HepG2 (cell line): Measurements from ENCODE around the gene MAPK13. TPM values are rescaled to one million over a fixed set of nuclear protein-coding genes. Genes with fewer than 3 reads are reported as not detected.

Source experiments
- CC2D1A ChIP-seq: sonication (generic); formaldehyde crosslinking; IDR thresholded peaks from 2 replicates; pipeline ENCODE4 v1.8.1; 2023; ENCODE audit warnings: mild to moderate bottlenecking, missing genetic modification reagents
- CREB3 ChIP-seq: sonication (generic); formaldehyde crosslinking; IDR thresholded peaks from 2 replicates; pipeline ENCODE4 v1.5.0; 2020; ENCODE audit warnings: missing genetic modification reagents
- GMEB2 ChIP-seq: IDR thresholded peaks from 2 replicates; pipeline ENCODE4 v1.6.1; 2016; ENCODE audit warnings: missing biosample characterization, missing genetic modification reagents, low read depth
- IKZF4 ChIP-seq: sonication (generic); formaldehyde crosslinking; IDR thresholded peaks from 2 replicates; pipeline ENCODE4 v1.5.1; 2020; ENCODE audit warnings: borderline replicate concordance, mild to moderate bottlenecking, low read depth, missing genetic modification reagents; ENCODE audit errors: not compliant biosample characterization
- KDM2A ChIP-seq: sonication (generic); formaldehyde crosslinking; IDR thresholded peaks from 2 replicates; pipeline ENCODE4 v1.4.0; 2020; ENCODE audit warnings: low read depth, missing genetic modification reagents, borderline replicate concordance
- LCORL ChIP-seq, 2 experiments: fragments of 450-650 bp in 1 of 2; sonication (generic) in 1 of 2; formaldehyde crosslinking in 1 of 2; IDR thresholded peaks; 2 replicates each; pipeline versions ENCODE4 v1.5.0 to v1.6.1; 2017 to 2020; ENCODE audit warnings: antibody characterized with exemption in 1 of 2, missing genetic modification reagents in 1 of 2
- MIER3 ChIP-seq: IDR thresholded peaks from 2 replicates; pipeline ENCODE4 v1.6.1; 2016; ENCODE audit warnings: missing compliant biosample characterization, borderline replicate concordance
- MTF2 ChIP-seq: sonication (generic); formaldehyde crosslinking; IDR thresholded peaks from 2 replicates; pipeline ENCODE4 v1.5.0; 2020; ENCODE audit warnings: missing genetic modification reagents, borderline replicate concordance
- NR2F2 ChIP-seq: IDR thresholded peaks from 2 replicates; pipeline ENCODE4 v1.6.1; 2012; ENCODE audit warnings: low read depth, inconsistent platforms, borderline replicate concordance
- SRSF4 ChIP-seq: fragments of 200-400 bp; formaldehyde crosslinking; IDR thresholded peaks from one replicate; pipeline ENCODE4 v1.6.1; 2018; ENCODE audit warnings: mild to moderate bottlenecking, low read depth, low read length, moderate library complexity; ENCODE audit not compliant: poor library complexity, severe bottlenecking
- THAP11 ChIP-seq: IDR thresholded peaks from 2 replicates; pipeline ENCODE4 v1.6.1; 2016; ENCODE audit warnings: missing biosample characterization, missing genetic modification reagents
- TSC22D2 ChIP-seq: sonication (generic); formaldehyde crosslinking; IDR thresholded peaks from 2 replicates; pipeline ENCODE4 v1.5.1; 2020; ENCODE audit warnings: missing genetic modification reagents, mild to moderate bottlenecking, borderline replicate concordance
- ZBTB20 ChIP-seq: sonication (generic); formaldehyde crosslinking; IDR thresholded peaks from 2 replicates; pipeline ENCODE4 v1.8.1; 2023; ENCODE audit warnings: missing genetic modification reagents, low read depth, mild to moderate bottlenecking, borderline replicate concordance
- ZBTB44 ChIP-seq: sonication (generic); formaldehyde crosslinking; IDR thresholded peaks from 2 replicates; pipeline ENCODE4 v1.4.0; 2020; ENCODE audit warnings: missing genetic modification reagents
- ZFP82 ChIP-seq: sonication (generic); formaldehyde crosslinking; IDR thresholded peaks from 2 replicates; pipeline ENCODE4 v1.5.1; 2020; ENCODE audit warnings: mild to moderate bottlenecking, missing genetic modification reagents, borderline replicate concordance
- ZFY ChIP-seq: sonication (generic); formaldehyde crosslinking; IDR thresholded peaks from 2 replicates; pipeline ENCODE4 v1.4.0; 2020; ENCODE audit warnings: missing genetic modification reagents
- ZNF10 ChIP-seq: sonication (generic); formaldehyde crosslinking; IDR thresholded peaks from 2 replicates; pipeline ENCODE4 v1.4.0; 2020; ENCODE audit warnings: mild to moderate bottlenecking, low read depth, missing genetic modification reagents, borderline replicate concordance
- ZNF547 ChIP-seq: sonication (generic); formaldehyde crosslinking; IDR thresholded peaks from 2 replicates; pipeline ENCODE4 v1.5.1; 2020; ENCODE audit warnings: mild to moderate bottlenecking, missing genetic modification reagents
- ZNF563 ChIP-seq: sonication (generic); formaldehyde crosslinking; IDR thresholded peaks from 2 replicates; pipeline ENCODE4 v1.8.0; 2022; ENCODE audit warnings: mild to moderate bottlenecking, moderate library complexity, missing genetic modification reagents
- ZNF572 ChIP-seq: sonication (generic); formaldehyde crosslinking; IDR thresholded peaks from 2 replicates; pipeline ENCODE4 v1.5.1; 2020; ENCODE audit warnings: mild to moderate bottlenecking, missing genetic modification reagents
- ZNF737 ChIP-seq: sonication (generic); formaldehyde crosslinking; IDR thresholded peaks from 2 replicates; pipeline ENCODE4 v1.5.0; 2020; ENCODE audit warnings: missing genetic modification reagents, mild to moderate bottlenecking, borderline replicate concordance
- ZSCAN31 ChIP-seq: sonication (generic); formaldehyde crosslinking; IDR thresholded peaks from 2 replicates; pipeline ENCODE4 v1.5.0; 2020; ENCODE audit warnings: low read depth, mild to moderate bottlenecking, missing genetic modification reagents
- polyA plus RNA-seq, 8 experiments: library from polyadenylated mRNA; depleted of rRNA in 3 of 8; stranded (reverse) in 7 of 8; unstranded in 1 of 8; fragments of >200 nt; fragmentation: Illumina TruSeq in 4 of 8; extraction: Trizol in 4 of 8; gene quantifications; 2 replicates each; pipeline versions ENCODE4 v1.2.1 to v1.2.3, GENCODE V29; 2011 to 2016; ENCODE audit warnings: low read depth in 4 of 8, missing spikeins in 1 of 8, mixed read lengths in 1 of 8; ENCODE audit not compliant: insufficient read depth in 1 of 8
- total RNA-seq, 5 experiments: library from RNA; depleted of rRNA; stranded (reverse); fragments of >200 nt; fragmentation: Illumina TruSeq; extraction: Trizol; gene quantifications; 2 replicates each; pipeline ENCODE4 v1.2.3, GENCODE V29; 2016; ENCODE audit warnings: low read depth in 1 of 5
- TF ChIP-seq, protein P1 (sequence below): sonication (generic); formaldehyde crosslinking; IDR thresholded peaks from 2 replicates; pipeline ENCODE4 v1.8.1; 2023; ENCODE audit warnings: mild to moderate bottlenecking, missing genetic modification reagents, borderline replicate concordance
- TF ChIP-seq, protein P2 (sequence below): sonication (generic); formaldehyde crosslinking; IDR thresholded peaks from 2 replicates; pipeline ENCODE4 v1.9.0; 2021; ENCODE audit warnings: missing genetic modification reagents, borderline replicate concordance

The MAPK13 gene
- total and polyA plus RNA-seq, 2 of the 13 experiments (the other 11 are each of a cell fraction or from before 2014, with no cell fraction given): 12.7 to 43.4 TPM

GRCh38 chr6:36094753-36095496 lies 35.4 kb upstream of the MAPK13 start (continued):
- TF ChIP-seq MIER3 (CRISPR knock-in tag): no peak
- no peak for TF ChIP-seq CREB3
- no peak for TF ChIP-seq LCORL (IDR thresholded peaks at IDR 0.05)
- TF ChIP-seq LCORL (CRISPR knock-in tag; IDR thresholded peaks at IDR 0.05): no peak
- TF ChIP-seq, protein P1, sequence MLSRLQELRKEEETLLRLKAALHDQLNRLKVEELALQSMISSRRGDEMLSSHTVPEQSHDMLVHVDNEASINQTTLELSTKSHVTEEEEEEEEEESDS (CRISPR knock-in tag): no peak
- no peak for TF ChIP-seq TSC22D2
- TF ChIP-seq NR2F2: no peak
- TF ChIP-seq, protein P2, sequence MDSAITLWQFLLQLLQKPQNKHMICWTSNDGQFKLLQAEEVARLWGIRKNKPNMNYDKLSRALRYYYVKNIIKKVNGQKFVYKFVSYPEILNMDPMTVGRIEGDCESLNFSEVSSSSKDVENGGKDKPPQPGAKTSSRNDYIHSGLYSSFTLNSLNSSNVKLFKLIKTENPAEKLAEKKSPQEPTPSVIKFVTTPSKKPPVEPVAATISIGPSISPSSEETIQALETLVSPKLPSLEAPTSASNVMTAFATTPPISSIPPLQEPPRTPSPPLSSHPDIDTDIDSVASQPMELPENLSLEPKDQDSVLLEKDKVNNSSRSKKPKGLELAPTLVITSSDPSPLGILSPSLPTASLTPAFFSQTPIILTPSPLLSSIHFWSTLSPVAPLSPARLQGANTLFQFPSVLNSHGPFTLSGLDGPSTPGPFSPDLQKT: no peak
- no peak for TF ChIP-seq MTF2 (CRISPR knock-in tag)
- TF ChIP-seq CC2D1A: 0 out of 2 replicates have a peak, but pooled peaks have one; percentile 58
- peak; percentile 10; the same call in 1 of the 2 replicates for TF ChIP-seq ZFY (CRISPR knock-in tag)
- peak; percentile 79; the same call in 1 of the 2 replicates for TF ChIP-seq KDM2A
- no peak for TF ChIP-seq ZNF572 (CRISPR knock-in tag)
- TF ChIP-seq GMEB2 (CRISPR knock-in tag): no peak
- TF ChIP-seq IKZF4 (CRISPR knock-in tag): peak; percentile 47
- 0 out of 2 replicates have a peak, but pooled peaks have one; percentile 12 for TF ChIP-seq ZNF547 (CRISPR knock-in tag)
- no peak for TF ChIP-seq ZNF737 (CRISPR knock-in tag)
- TF ChIP-seq ZFP82: no peak
- TF ChIP-seq SRSF4: no peak
- peak; percentile 36; the same call in 1 of the 2 replicates for TF ChIP-seq THAP11 (CRISPR knock-in tag)
- no peak for TF ChIP-seq ZNF563
- TF ChIP-seq ZBTB44 (CRISPR knock-in tag): no peak
- TF ChIP-seq ZBTB20 (CRISPR knock-in tag): no peak
- no peak for TF ChIP-seq ZSCAN31 (CRISPR knock-in tag)
- TF ChIP-seq ZNF10 (CRISPR knock-in tag): no peak
